ENCODE results near the gene MINDY4. TPM values are rescaled to one million over a fixed set of nuclear protein-coding genes. Genes with fewer than 3 reads are reported as not detected.

Gene MINDY4
- total RNA-seq, 2 donors from 2014 or later = 7.5 to 8.6 TPM

DNA sequence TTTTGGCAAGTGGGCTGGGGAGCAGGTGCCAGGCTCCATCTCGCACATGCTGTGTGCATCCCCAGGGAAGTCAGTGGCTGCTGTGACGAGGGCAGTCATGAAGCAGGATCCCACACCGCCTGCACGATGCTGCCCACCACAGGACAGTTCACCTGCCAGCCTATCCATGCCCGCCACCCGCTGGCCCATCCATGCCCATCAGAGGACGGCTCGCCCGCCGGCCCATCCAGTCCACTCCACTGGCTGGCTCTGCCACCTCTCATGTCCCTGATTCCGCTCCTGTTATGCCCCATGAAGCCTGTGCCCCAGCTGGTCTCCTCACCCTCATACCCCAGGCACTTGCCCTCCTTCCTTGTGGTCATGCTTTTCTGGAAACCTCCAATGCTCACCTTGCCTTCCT lies 37.5 kb upstream of the MINDY4 start:
- Histone ChIP-seq H3K4me3 (no peak overlapping the region), H3K36me3 (replicated peaks in 1 of 2; ENCODE audit: insufficient read depth in 1 of 2, low read depth in 2 of 2) (no peaks in the 10 kb centered on the region), H3K9me3 (no peaks in the 10 kb centered on the region), H3K27me3 (no peaks in the 10 kb centered on the region), H3K27ac (no peak overlapping the region), H3K4me1 (no peaks in the 10 kb centered on the region)
- 93 to 95% methylated on average over 8 to 11 of the region's 11 CpGs for WGBS, 2 donors
- DNase-seq (no peak), ATAC-seq (no peak)
- intact Hi-C loops (cut with DNase I) = no loop called here
- TF ChIP-seq, protein P1, sequence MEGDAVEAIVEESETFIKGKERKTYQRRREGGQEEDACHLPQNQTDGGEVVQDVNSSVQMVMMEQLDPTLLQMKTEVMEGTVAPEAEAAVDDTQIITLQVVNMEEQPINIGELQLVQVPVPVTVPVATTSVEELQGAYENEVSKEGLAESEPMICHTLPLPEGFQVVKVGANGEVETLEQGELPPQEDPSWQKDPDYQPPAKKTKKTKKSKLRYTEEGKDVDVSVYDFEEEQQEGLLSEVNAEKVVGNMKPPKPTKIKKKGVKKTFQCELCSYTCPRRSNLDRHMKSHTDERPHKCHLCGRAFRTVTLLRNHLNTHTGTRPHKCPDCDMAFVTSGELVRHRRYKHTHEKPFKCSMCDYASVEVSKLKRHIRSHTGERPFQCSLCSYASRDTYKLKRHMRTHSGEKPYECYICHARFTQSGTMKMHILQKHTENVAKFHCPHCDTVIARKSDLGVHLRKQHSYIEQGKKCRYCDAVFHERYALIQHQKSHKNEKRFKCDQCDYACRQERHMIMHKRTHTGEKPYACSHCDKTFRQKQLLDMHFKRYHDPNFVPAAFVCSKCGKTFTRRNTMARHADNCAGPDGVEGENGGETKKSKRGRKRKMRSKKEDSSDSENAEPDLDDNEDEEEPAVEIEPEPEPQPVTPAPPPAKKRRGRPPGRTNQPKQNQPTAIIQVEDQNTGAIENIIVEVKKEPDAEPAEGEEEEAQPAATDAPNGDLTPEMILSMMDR (IDR thresholded peaks at IDR 0.05) = no peak
- no peak for TF ChIP-seq POLR2A (IDR thresholded peaks at IDR 0.05)

DNA sequence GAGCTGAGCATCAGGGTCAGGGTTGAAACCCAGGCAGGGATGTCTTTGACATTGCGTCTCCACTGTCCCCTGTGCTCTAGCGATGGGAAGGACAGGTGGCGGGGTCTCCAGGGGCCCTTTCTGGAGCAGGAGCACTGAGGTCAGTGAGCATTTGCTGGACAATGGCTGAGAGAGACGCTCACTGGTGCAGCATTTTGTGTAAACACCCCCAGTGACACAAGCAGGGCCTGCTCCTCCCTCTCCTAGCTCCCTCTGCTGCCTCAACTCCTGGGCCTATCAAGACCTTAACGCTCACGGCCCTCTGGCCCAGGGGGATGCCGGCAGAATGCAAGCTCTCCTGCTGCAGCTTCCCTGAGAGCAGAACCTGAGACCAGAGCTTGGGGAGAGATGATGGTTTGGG lies 36.7 kb upstream of the MINDY4 start:
- DNase-seq (no peak), ATAC-seq (no peak)
- H3K4me1 ChIP-seq = no peaks in the 10 kb centered on the region
- WGBS, 2 donors = 80 to 89% methylated on average over 7 of the region's 7 CpGs
- no peak overlapping the region for H3K27ac ChIP-seq
- H3K9me3 ChIP-seq = no peaks in the 10 kb centered on the region
- intact Hi-C loops (cut with DNase I) = no loop called here
- no peaks in the 10 kb centered on the region for H3K36me3 ChIP-seq (replicated peaks in 1 of 2; ENCODE audit: insufficient read depth in 1 of 2, low read depth in 2 of 2)
- H3K27me3 ChIP-seq = no peaks in the 10 kb centered on the region
- TF ChIP-seq, protein P1 (IDR thresholded peaks at IDR 0.05) = no peak
- TF ChIP-seq POLR2A (IDR thresholded peaks at IDR 0.05) = no peak
- no peak overlapping the region for H3K4me3 ChIP-seq

DNA sequence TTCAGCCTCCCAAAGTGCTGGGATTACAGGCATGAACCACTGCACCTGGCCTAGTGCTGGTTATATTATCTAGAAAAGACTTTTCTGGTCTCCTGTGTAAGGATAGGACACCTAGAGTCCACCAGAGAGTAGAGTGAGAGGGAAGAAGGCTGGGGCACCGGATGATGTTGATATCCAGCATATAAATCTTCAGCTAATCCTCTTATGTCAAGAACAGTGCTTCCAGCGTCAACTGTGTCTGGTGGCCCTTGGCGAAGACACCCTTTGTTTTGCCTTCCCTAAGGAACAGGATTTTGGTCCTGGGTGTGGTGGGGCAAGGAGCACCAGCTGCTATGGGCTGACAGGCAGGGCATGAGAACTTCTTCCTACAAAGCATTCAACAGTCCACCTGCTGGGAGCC lies 35.6 kb upstream of the MINDY4 start:
- Histone ChIP-seq H3K4me3 (no peak overlapping the region), H3K9me3 (no peaks in the 10 kb centered on the region), H3K27ac (no peak overlapping the region), H3K4me1 (no peaks in the 10 kb centered on the region), H3K36me3 (replicated peaks in 1 of 2; ENCODE audit: insufficient read depth in 1 of 2, low read depth in 2 of 2) (no peaks in the 10 kb centered on the region), H3K27me3 (no peaks in the 10 kb centered on the region)
- ATAC-seq = no peak
- no peak for TF ChIP-seq POLR2A (IDR thresholded peaks at IDR 0.05)
- TF ChIP-seq, protein P1 (IDR thresholded peaks at IDR 0.05) = no peak
- no peak for DNase-seq
- intact Hi-C loops (cut with DNase I) = no loop called here
- WGBS, 2 donors = 93 to 96% methylated on average over 3 of the region's 3 CpGs

DNA sequence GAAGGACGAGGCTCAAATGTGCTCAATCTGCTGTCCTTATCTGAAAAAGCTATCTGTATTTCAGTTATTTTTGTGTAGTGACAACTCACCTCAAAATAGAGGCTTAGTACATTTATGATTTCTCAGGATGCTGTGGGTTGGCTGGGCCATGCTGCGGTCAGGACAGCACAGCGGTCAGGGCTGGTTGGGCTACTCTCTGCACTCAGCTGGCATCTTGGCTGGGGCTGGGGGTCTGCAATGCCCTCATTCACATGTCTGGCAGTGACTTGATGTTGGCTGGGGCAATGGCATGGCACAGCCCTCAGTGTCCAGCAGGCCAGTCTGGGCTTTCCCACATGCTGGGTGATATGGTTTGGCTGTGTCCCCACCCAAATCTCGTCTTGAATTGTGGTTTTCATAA lies 34.9 kb upstream of the MINDY4 start:
- H3K9me3 ChIP-seq = no peaks in the 10 kb centered on the region
- intact Hi-C loops (cut with DNase I) = no loop called here
- whole genome bisulfite sequencing, 2 donors = 80 to 91% methylated on average over 4 of the region's 4 CpGs
- ATAC-seq = no peak
- no peaks in the 10 kb centered on the region for H3K4me1 ChIP-seq
- H3K27ac ChIP-seq = no peak overlapping the region
- TF ChIP-seq, protein P1 (IDR thresholded peaks at IDR 0.05) = no peak
- no peak for TF ChIP-seq POLR2A (IDR thresholded peaks at IDR 0.05)
- H3K4me3 ChIP-seq = no peak overlapping the region
- no peaks in the 10 kb centered on the region for H3K36me3 ChIP-seq (replicated peaks in 1 of 2; ENCODE audit: insufficient read depth in 1 of 2, low read depth in 2 of 2)
- no peak for DNase-seq
- no peaks in the 10 kb centered on the region for H3K27me3 ChIP-seq

DNA sequence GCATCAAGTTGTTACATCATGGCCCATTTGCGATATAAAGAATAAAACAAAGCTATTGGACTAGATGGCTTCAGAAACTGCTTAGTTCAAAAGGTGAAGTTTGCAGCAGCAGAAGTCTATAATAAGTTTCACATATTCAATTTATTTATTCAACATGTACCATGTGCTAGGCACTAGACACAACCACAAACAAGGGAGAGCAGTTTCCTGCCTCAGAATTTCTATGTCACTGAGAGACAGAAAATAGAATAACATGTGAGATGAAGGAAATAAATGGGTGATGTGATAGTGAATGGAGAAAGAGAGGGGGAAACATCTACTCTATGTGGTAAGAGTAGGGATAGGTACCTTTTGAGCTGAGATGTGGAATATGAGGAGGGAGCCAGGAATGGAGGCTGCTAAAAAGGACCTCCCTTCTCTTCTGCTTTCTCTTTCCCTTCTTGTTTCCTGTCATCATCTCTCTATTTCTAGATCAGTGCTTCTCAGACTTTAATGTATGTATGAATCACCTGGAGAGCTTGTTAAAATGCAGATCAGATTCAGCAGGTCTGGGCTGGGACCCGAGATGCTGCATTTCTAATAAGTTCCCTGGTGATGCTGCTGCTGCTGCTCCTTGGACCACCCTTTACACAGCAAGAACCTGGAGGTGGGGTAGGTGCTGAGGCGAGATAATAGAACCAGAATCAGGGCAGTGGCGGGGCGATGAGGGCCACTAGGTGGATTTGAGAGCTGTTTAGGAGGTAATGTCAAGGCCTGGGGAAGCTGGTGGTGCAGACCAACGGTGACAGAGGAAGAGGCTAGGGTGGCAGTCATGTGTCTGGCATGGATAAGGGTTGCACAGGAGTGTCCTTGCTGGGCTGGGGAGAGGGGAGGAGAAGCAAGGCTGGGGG lies 32.9 kb upstream of the MINDY4 start:
- Histone ChIP-seq H3K36me3 (replicated peaks in 1 of 2; ENCODE audit: insufficient read depth in 1 of 2, low read depth in 2 of 2) (no peaks in the 10 kb centered on the region), H3K27me3 (no peaks in the 10 kb centered on the region), H3K9me3 (no peaks in the 10 kb centered on the region), H3K27ac (no peak overlapping the region), H3K4me3 (no peak overlapping the region), H3K4me1 (no peaks in the 10 kb centered on the region)
- no peak for DNase-seq
- TF ChIP-seq, protein P1 (IDR thresholded peaks at IDR 0.05) = no peak
- no peak for TF ChIP-seq POLR2A (IDR thresholded peaks at IDR 0.05)
- intact Hi-C loops (cut with DNase I) = no loop called here
- WGBS, 2 donors = 79 to 80% methylated on average over 6 of the region's 6 CpGs
- no peak for ATAC-seq
